Measurements from ENCODE around the gene CDH13.

Gene CDH13

GRCh38 chr16:83742124-83742899 is 1115.5 kb downstream of the CDH13 start:
- no peak for DNase-seq (ENCODE audit: low read depth in 2 of 2)

DNA sequence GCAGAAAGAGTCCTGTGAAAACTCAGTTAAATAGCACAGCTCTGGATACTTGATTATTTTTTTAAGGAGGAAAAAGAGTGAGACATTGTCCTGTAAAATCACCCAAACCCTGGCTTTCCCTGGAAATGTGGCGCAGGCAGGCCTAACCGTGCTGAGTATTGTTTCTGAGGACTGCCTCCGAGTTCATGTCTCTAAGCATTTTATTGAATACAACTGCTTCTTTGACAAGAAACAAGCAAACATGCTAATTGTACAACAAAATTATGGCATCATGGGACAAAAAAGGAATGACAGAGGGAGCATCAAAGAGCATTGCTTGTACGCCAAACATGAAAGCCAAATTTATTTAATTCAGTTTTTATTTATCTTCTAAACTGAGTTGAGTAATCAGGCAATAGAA is 1116.5 kb downstream of the CDH13 start:
- no peak for DNase-seq (ENCODE audit: low read depth in 2 of 2)

DNA sequence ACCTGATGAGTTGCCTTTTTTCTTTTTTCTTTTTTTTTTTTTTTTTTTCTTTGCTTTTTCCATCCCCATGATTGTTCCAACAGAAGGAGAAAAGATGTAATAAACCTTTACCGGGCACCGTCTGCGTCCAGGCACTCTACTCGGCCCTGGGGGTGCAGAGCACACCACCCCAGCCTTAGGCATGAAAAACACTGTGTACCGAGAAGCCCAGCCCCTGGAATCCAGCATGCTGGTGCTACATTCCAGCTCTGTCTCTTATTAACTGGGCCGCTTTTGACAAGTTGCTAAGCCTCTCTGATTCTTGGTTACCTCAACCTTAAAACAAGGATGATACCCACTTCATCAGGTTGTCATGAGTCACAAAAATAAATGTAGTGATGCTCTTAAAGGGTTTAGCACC is 1117.0 kb downstream of the CDH13 start:
- DNase-seq (ENCODE audit: low read depth in 2 of 2): no peak

GRCh38 chr16:83744441-83744981 is 1117.7 kb downstream of the CDH13 start:
- no peak for DNase-seq (ENCODE audit: low read depth in 2 of 2)

- no peak for DNase-seq (ENCODE audit: low read depth in 2 of 2)
Observed at GRCh38 chr16:83746611-83747010, 1119.8 kb downstream of the CDH13 start.

DNA sequence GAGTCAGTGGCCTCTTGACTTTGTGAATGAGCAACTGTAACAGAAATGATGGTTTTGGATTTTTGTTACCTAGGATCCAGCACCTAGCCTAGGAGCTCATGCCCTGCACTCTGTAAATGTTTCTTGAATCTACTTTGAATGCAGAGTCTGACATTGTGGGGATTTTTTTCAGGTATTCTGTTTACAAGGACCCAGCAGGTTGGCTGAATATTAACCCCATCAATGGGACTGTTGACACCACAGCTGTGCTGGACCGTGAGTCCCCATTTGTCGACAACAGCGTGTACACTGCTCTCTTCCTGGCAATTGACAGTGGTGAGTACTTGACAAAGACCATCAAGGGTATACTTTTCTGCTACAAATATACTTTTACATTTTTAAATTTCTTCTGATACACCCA is 1121.2 kb downstream of the CDH13 start:
- no peak for DNase-seq (ENCODE audit: low read depth in 2 of 2)

- DNase-seq (ENCODE audit: low read depth in 2 of 2): no peak
Observed at GRCh38 chr16:83755391-83755790, 1128.6 kb downstream of the CDH13 start.

- DNase-seq (ENCODE audit: low read depth in 2 of 2): no peak
Observed at GRCh38 chr16:83762141-83762991, 1135.6 kb downstream of the CDH13 start.

DNA sequence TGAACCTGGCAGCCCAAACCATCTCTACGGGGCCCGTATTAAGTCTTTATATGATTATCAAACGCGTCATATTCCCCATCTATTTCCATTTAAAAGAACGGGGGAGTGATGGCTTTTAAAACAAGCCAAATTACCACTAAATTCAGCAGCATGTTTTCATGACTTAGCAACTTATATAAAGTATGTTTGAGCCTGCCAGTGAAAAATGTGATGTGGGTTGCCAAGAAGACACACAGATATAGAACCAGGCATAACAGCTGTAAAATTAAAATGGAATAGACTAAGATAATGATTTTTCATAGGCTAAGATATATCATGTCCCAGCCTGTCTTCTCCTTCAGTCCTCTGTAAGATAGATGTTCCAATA is 1136.2 kb downstream of the CDH13 start:
- DNase-seq (ENCODE audit: low read depth in 2 of 2): no peak

DNA sequence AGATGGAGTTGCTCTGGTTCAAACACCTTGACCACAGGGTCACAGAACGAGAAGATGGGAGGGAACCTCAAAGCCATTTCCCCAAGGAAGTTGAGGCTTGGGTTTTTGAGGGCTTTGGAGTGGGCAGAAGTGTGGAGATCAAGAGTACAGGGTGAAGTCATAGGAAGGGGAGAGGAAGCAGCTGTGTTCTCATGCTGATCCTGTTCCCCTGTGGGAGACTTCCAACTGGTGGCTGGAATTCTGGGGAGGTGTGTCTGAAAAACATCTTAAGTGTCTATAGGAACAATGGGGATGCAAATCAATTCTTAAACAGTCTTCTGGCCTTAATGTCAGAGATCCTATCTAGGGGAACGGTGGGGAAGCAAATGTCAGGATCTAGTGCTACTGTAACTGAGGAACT is 1142.2 kb downstream of the CDH13 start:
- no peak for DNase-seq (ENCODE audit: low read depth in 2 of 2)

- no peak for DNase-seq (ENCODE audit: low read depth in 2 of 2)
Observed at GRCh38 chr16:83769397-83770008, 1142.7 kb downstream of the CDH13 start.

- no peak for DNase-seq (ENCODE audit: low read depth in 2 of 2)
Observed at GRCh38 chr16:83771306-83771942, 1144.7 kb downstream of the CDH13 start.

- DNase-seq (ENCODE audit: low read depth in 2 of 2): no peak
Observed at GRCh38 chr16:83772806-83773205, 1146.0 kb downstream of the CDH13 start.

DNA sequence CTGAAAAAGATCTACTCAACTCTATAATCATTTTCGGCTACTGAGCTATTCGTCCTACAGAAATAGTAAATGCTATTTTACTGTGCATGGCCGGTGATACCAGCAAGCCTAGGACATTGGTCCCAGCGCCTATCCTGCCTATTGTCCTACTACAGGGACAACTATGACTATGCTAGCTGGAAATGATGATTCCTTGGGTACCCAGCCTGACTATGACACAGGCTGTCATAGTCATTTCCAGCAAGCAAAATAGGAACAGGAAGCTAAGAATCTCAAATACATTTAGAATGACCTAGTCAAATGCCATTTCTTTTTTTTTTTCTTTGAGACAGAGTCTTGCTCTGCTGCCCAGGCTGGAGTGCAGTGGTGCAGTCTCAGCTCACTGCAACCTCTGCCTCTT is 1147.3 kb downstream of the CDH13 start:
- no peak for DNase-seq (ENCODE audit: low read depth in 2 of 2)

GRCh38 chr16:83776944-83777343 is 1150.2 kb downstream of the CDH13 start:
- no peak for DNase-seq (ENCODE audit: low read depth in 2 of 2)

DNA sequence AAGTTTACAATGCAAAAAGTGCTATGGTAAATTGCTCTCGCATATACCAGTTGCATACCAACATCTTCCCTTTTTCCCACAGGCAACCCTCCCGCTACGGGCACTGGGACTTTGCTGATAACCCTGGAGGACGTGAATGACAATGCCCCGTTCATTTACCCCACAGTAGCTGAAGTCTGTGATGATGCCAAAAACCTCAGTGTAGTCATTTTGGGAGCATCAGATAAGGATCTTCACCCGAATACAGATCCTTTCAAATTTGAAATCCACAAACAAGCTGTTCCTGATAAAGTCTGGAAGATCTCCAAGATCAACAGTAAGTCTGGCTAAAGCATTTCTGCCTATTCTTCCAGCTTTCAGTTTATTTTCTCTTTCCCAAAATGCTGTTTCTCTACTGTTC is 1153.1 kb downstream of the CDH13 start:
- no peak for DNase-seq (ENCODE audit: low read depth in 2 of 2)

- DNase-seq (ENCODE audit: low read depth in 2 of 2): no peak
Observed at GRCh38 chr16:83785455-83785854, 1158.7 kb downstream of the CDH13 start.

GRCh38 chr16:83789642-83790401 is 1163.1 kb downstream of the CDH13 start:
- DNase-seq (ENCODE audit: low read depth in 2 of 2): no peak

DNA sequence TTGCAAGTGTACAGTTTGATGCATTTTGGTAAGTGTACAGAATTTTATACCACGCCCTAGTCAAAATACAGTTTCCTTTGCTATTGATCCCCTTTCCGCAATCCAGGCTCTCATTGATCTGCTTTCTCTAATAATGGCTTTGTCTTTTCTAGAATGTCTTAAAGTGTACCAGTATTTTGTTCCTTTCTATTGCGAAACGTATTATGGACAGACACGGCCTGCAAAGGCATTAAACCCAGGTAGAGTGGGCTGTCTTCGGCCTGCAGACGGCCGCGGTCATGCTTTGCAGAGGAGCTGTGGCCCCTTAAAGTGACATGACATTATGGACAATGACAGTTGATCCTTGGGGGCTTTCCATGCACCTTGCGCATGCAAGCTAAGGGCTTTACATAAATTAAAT is 1165.1 kb downstream of the CDH13 start:
- DNase-seq (ENCODE audit: low read depth in 2 of 2): no peak

DNA sequence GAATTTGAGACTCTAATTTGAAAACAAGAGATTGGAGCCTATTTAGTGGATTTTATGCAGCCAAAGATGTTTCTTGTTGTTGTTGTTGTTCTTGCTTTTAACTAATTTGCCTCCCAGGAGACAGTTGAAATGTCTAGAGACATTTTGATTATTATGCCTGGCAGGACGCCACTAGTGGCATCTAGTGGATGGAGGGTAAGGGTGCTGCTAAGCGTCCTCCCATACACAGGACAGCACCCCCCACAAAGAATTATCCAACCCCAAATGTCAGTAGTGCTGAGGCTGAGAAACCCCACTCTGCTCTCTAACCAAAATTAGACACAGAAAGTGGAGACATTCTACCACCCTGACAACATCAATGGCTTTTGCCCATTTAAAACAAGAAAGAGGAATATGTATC is 1165.6 kb downstream of the CDH13 start:
- DNase-seq (ENCODE audit: low read depth in 2 of 2): no peak

GRCh38 chr16:83793179-83793578 is 1166.4 kb downstream of the CDH13 start:
- no peak for DNase-seq (ENCODE audit: low read depth in 2 of 2)

Measured in stimulated activated CD4-positive, alpha-beta T cell treated with anti-CD3 and anti-CD28 coated beads, Interleukin-4, amount 100 ng/mL, for 48 hours (primary cell).